ENCODE data around the gene PTPRN2. TPM values are rescaled to one million over a fixed set of nuclear protein-coding genes. Genes with fewer than 3 reads are reported as not detected.

PTPRN2 gene
- polyA plus RNA-seq, 1 of the 3 experiments (the other 2 are of a cell fraction) = 4.0 TPM

- WGBS (ENCODE audit: low lambda C conversion rate) = 62% methylated on average over 10 of the region's 10 CpGs
- POLR2A ChIA-PET = no interaction called here
- no peaks in the 10 kb centered on the region for H3K4me1 ChIP-seq (ENCODE audit: control insufficient read depth in 1 of 2, insufficient read depth in 2 of 2, low read depth in 1 of 2, low read length in 1 of 2)
Measured at GRCh38 chr7:158312789-158313188, 274.8 kb downstream of the PTPRN2 start.

GRCh38 chr7:158311791-158312190 is 275.8 kb downstream of the PTPRN2 start:
- Histone ChIP-seq H3K4me2 (no peak overlapping the region), H3K9ac (no peak overlapping the region), H3K36me3 (replicated peaks in 1 of 2; ENCODE audit: control insufficient read depth in 1 of 2, insufficient read depth in 2 of 2, low read length in 1 of 2) (no peaks in the 10 kb centered on the region), H3F3A (replicated peaks; ENCODE audit: insufficient read depth) (peaks cover 6% of the 10 kb centered on the region), H3K27me3 (ENCODE audit: insufficient read depth) (no peaks in the 10 kb centered on the region), H4K20me1 (ENCODE audit: insufficient read depth) (no peaks in the 10 kb centered on the region), H3K4me1 (ENCODE audit: control insufficient read depth in 1 of 2, insufficient read depth in 2 of 2, low read depth in 1 of 2, low read length in 1 of 2) (no peaks in the 10 kb centered on the region), H3K79me2 (ENCODE audit: insufficient read depth) (no peaks in the 10 kb centered on the region), H2AFZ (ENCODE audit: low read depth) (no peak overlapping the region), H3K4me3 (ENCODE audit: low read depth in 2 of 2, low read length in 1 of 2) (no peak overlapping the region), H3K9me2 (no peaks in the 10 kb centered on the region), H3K9me3 (peaks cover 8% of the 10 kb centered on the region), H3K27ac (ENCODE audit: low read depth in 2 of 2, low read length in 1 of 2) (no peak overlapping the region)
- CTCF ChIA-PET = no interaction called here
- WGBS (ENCODE audit: low lambda C conversion rate) = 36% methylated on average over 11 of the region's 11 CpGs
- no peak for TF ChIP-seq CTCF (IDR thresholded peaks at IDR 0.05)
- TF ChIP-seq MXI1 (IDR thresholded peaks at IDR 0.05; ENCODE audit: low read depth, low read length) = no peak
- no peak for TF ChIP-seq PBX3 (IDR thresholded peaks at IDR 0.05)
- TF ChIP-seq USF2 (IDR thresholded peaks at IDR 0.05; ENCODE audit: borderline replicate concordance, low read depth, low read length) = no peak
- TF ChIP-seq NFIC (IDR thresholded peaks at IDR 0.05; ENCODE audit: borderline replicate concordance) = no peak
- no peak for TF ChIP-seq EZH2phosphoT487 (IDR thresholded peaks at IDR 0.05; ENCODE audit: borderline replicate concordance, low read depth)
- TF ChIP-seq RAD21 (IDR thresholded peaks at IDR 0.05; ENCODE audit: low read length) = no peak
- POLR2A ChIA-PET = no interaction called here
- DNase-seq = no peak

More at GRCh38 chr7:158312789-158313188, 274.8 kb downstream of the PTPRN2 start:
- DNase-seq = no peak
- Histone ChIP-seq H3K4me3 (ENCODE audit: low read depth in 2 of 2, low read length in 1 of 2) (no peak overlapping the region), H3K27ac (ENCODE audit: low read depth in 2 of 2, low read length in 1 of 2) (no peak overlapping the region), H3K9ac (no peak overlapping the region), H2AFZ (ENCODE audit: low read depth) (no peak overlapping the region), H3K27me3 (ENCODE audit: insufficient read depth) (no peaks in the 10 kb centered on the region), H3K36me3 (replicated peaks in 1 of 2; ENCODE audit: control insufficient read depth in 1 of 2, insufficient read depth in 2 of 2, low read length in 1 of 2) (no peaks in the 10 kb centered on the region), H3K9me2 (no peaks in the 10 kb centered on the region), H3K9me3 (peaks cover 8% of the 10 kb centered on the region), H3F3A (replicated peaks; ENCODE audit: insufficient read depth) (peaks cover 6% of the 10 kb centered on the region), H4K20me1 (ENCODE audit: insufficient read depth) (no peaks in the 10 kb centered on the region), H3K4me2 (no peak overlapping the region), H3K79me2 (ENCODE audit: insufficient read depth) (no peaks in the 10 kb centered on the region)
- TF ChIP-seq SMC3 (IDR thresholded peaks at IDR 0.05; ENCODE audit: low read depth, low read length) (no peak), EP300 (IDR thresholded peaks at IDR 0.05; ENCODE audit: borderline replicate concordance in 1 of 2, low read depth in 1 of 2, low read length in 1 of 2) (no peak), TEAD4 (IDR thresholded peaks at IDR 0.05; ENCODE audit: borderline replicate concordance, insufficient read depth) (no peak), SIN3A (IDR thresholded peaks at IDR 0.05; ENCODE audit: borderline replicate concordance, low read depth, low read length) (no peak), RXRA (IDR thresholded peaks at IDR 0.05; ENCODE audit: borderline replicate concordance, low read depth) (no peak), ZBTB33 (IDR thresholded peaks at IDR 0.05; ENCODE audit: borderline replicate concordance, low read depth) (no peak), ELF1 (IDR thresholded peaks at IDR 0.05) (no peak), JUND (IDR thresholded peaks at IDR 0.05) (no peak), EZH2phosphoT487 (IDR thresholded peaks at IDR 0.05; ENCODE audit: borderline replicate concordance, low read depth) (no peak), GABPA (IDR thresholded peaks at IDR 0.05; ENCODE audit: low read depth) (no peak), PBX3 (IDR thresholded peaks at IDR 0.05) (no peak), FOXJ3 (CRISPR knock-in tag; IDR thresholded peaks at IDR 0.05) (no peak), TCF12 (IDR thresholded peaks at IDR 0.05) (no peak), USF1 (IDR thresholded peaks at IDR 0.05; ENCODE audit: borderline replicate concordance, low read depth) (no peak)
- CTCF ChIA-PET = no interaction called here
